Measurements from ENCODE around the gene LIPI.

Gene LIPI

DNA sequence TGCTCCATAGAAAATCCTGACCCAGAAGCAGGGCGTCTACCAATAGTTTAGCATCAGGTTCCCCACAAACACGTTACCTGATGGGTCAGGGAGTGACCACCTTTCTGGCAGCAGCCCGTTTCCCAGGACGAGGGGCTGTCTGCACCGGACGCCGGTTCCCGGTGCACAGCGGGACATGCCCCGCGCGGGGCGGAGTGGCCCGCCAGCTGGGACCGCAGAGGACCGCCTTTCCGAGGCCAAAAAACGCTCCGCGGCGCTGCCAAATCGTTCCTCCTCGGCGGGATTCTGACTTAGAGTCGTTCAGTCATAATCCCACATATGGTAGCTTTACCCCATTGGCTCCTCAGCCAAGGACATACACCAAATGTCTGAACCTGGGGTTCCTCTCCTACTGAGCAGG, 126.1 kb downstream of the LIPI start:
- FAIRE-seq (no peak), DNase-seq (ENCODE audit: insufficient read length) (no peak)
- TF ChIP-seq TAF1 (IDR thresholded peaks at IDR 0.05; ENCODE audit: borderline replicate concordance, low read depth, low read length) (no peak), POLR2AphosphoS5 (IDR thresholded peaks at IDR 0.05; ENCODE audit: low read depth, low read length) (no peak), POLR2A (IDR thresholded peaks at IDR 0.05; ENCODE audit: low read depth, low read length) (no peak)

GRCh38 chr21:14084068-14084501, 126.7 kb downstream of the LIPI start:
- DNase-seq (ENCODE audit: insufficient read length), result no peak
- FAIRE-seq, result no peak
- TF ChIP-seq POLR2A (IDR thresholded peaks at IDR 0.05; ENCODE audit: low read depth, low read length) (no peak), POLR2AphosphoS5 (IDR thresholded peaks at IDR 0.05; ENCODE audit: low read depth, low read length) (no peak), TAF1 (IDR thresholded peaks at IDR 0.05; ENCODE audit: borderline replicate concordance, low read depth, low read length) (no peak)

DNA sequence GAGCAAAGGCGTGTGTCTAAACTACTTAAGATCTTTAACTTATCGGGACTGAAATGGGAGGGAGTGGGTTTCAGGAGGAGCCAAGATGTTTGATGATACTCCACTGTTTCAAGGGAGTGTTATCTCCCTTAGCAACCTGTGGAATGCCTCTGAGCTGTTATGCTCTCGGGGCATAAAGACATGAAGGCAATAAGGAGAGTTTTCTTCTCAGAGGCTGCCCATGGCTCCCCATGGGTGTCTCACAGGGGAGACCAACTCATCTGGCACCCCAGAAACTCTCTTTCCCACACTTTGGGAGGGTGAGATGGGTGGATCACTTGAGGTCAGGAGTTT, 130.0 kb downstream of the LIPI start:
- TF ChIP-seq TAF1 (IDR thresholded peaks at IDR 0.05; ENCODE audit: borderline replicate concordance, low read depth, low read length), result no peak
- no peak for TF ChIP-seq POLR2A (IDR thresholded peaks at IDR 0.05; ENCODE audit: low read depth, low read length)
- no peak for TF ChIP-seq POLR2AphosphoS5 (IDR thresholded peaks at IDR 0.05; ENCODE audit: low read depth, low read length)
- FAIRE-seq, result no peak
- DNase-seq (ENCODE audit: insufficient read length), result no peak

- TF ChIP-seq POLR2AphosphoS5 (IDR thresholded peaks at IDR 0.05; ENCODE audit: low read depth, low read length) (no peak), TAF1 (IDR thresholded peaks at IDR 0.05; ENCODE audit: borderline replicate concordance, low read depth, low read length) (no peak), POLR2A (IDR thresholded peaks at IDR 0.05; ENCODE audit: low read depth, low read length) (no peak)
- FAIRE-seq (no peak), DNase-seq (ENCODE audit: insufficient read length) (no peak)
Measured at GRCh38 chr21:14080040-14080763, 130.6 kb downstream of the LIPI start.

- DNase-seq (ENCODE audit: insufficient read length) (no peak), FAIRE-seq (no peak)
- TF ChIP-seq POLR2A (IDR thresholded peaks at IDR 0.05; ENCODE audit: low read depth, low read length) (no peak), TAF1 (IDR thresholded peaks at IDR 0.05; ENCODE audit: borderline replicate concordance, low read depth, low read length) (no peak), POLR2AphosphoS5 (IDR thresholded peaks at IDR 0.05; ENCODE audit: low read depth, low read length) (no peak)
Measured at GRCh38 chr21:14078746-14079375, 131.9 kb downstream of the LIPI start.

DNA sequence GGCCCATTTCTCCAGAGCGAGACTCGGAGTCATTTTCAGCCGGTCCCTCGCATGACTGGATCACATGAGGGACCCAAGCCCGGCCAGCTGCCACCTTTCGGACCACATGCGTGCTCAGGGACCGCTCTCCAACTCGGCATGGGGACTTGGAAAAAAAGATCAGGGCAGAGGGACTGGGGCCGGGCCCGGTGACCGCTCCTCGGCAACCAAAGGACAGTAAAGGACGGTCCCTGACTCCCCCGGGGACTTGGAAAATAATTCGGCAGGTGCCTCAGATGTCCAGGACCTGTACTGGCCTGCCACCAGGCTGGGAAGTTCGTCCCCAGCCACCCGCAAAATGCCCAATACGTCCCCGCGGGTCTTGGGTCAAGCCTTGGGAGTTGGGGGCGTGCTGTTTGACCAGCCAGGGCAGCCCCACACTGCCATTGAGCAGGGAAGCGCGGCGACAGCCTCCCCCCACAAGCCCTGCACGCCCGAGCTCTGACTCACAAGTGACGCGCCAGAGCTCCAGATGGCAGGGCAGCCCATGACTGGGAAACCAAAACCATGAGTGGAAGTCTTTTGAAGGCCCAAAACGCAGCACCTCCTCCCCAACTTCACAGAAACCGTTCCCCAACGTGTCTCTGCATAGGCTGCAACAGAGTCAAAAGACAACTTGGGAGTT, 134.5 kb downstream of the LIPI start:
- DNase-seq (ENCODE audit: insufficient read length) (no peak), FAIRE-seq (no peak)
- TF ChIP-seq POLR2AphosphoS5 (IDR thresholded peaks at IDR 0.05; ENCODE audit: low read depth, low read length) (no peak), POLR2A (IDR thresholded peaks at IDR 0.05; ENCODE audit: low read depth, low read length) (no peak), TAF1 (IDR thresholded peaks at IDR 0.05; ENCODE audit: borderline replicate concordance, low read depth, low read length) (no peak)

- DNase-seq (ENCODE audit: insufficient read length) (no peak), FAIRE-seq (peak; percentile 51)
- no peak for TF ChIP-seq POLR2A (IDR thresholded peaks at IDR 0.05; ENCODE audit: low read depth, low read length)
- TF ChIP-seq TAF1 (IDR thresholded peaks at IDR 0.05; ENCODE audit: borderline replicate concordance, low read depth, low read length), result no peak
- no peak for TF ChIP-seq POLR2AphosphoS5 (IDR thresholded peaks at IDR 0.05; ENCODE audit: low read depth, low read length)
Measured at GRCh38 chr21:14075346-14076142, 135.2 kb downstream of the LIPI start.

DNA sequence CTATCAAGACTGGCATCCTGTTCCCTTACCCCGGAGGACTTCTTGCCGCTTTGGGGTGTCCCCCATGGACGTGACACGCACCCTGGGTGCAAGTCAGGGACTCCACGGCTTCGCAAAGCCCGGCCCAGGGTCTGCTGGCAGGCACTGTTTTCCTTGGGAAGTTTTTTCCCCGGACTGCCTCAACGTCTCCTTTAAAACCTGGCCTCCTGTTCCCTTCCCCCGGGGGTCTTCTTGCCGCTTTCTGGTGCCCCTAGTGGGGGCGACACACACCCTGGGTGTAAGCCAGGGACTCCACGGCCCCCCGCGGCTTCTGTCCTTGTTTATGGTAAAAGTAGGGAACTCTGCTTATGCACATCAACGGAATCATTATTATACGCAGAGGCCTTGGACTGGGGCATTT, 136.6 kb downstream of the LIPI start:
- no peak for DNase-seq (ENCODE audit: insufficient read length)
- TF ChIP-seq POLR2A (IDR thresholded peaks at IDR 0.05; ENCODE audit: low read depth, low read length), result no peak
- TF ChIP-seq TAF1 (IDR thresholded peaks at IDR 0.05; ENCODE audit: borderline replicate concordance, low read depth, low read length), result no peak
- no peak for TF ChIP-seq POLR2AphosphoS5 (IDR thresholded peaks at IDR 0.05; ENCODE audit: low read depth, low read length)
- FAIRE-seq, result no peak

GRCh38 chr21:14073615-14074014, 137.1 kb downstream of the LIPI start:
- no peak for DNase-seq (ENCODE audit: insufficient read length)
- TF ChIP-seq POLR2A (IDR thresholded peaks at IDR 0.05; ENCODE audit: low read depth, low read length) (no peak), TAF1 (IDR thresholded peaks at IDR 0.05; ENCODE audit: borderline replicate concordance, low read depth, low read length) (no peak), POLR2AphosphoS5 (IDR thresholded peaks at IDR 0.05; ENCODE audit: low read depth, low read length) (no peak)
- FAIRE-seq, result no peak

- FAIRE-seq (no peak), DNase-seq (ENCODE audit: insufficient read length) (no peak)
- TF ChIP-seq POLR2AphosphoS5 (IDR thresholded peaks at IDR 0.05; ENCODE audit: low read depth, low read length), result no peak
- no peak for TF ChIP-seq TAF1 (IDR thresholded peaks at IDR 0.05; ENCODE audit: borderline replicate concordance, low read depth, low read length)
- no peak for TF ChIP-seq POLR2A (IDR thresholded peaks at IDR 0.05; ENCODE audit: low read depth, low read length)
Measured at GRCh38 chr21:14072761-14073535, 137.8 kb downstream of the LIPI start.

Measured in GM12892 (cell line).